GM12892 (cell line): ENCODE data around the gene CACNA2D1.

ENCODE experiments used
- POLR2A ChIP-seq: IDR thresholded peaks from 2 replicates; pipeline ENCODE4 v1.6.1; 2011; ENCODE audit warnings: low read depth, low read length, control low read depth
- POLR2AphosphoS5 ChIP-seq: IDR thresholded peaks from 2 replicates; pipeline ENCODE4 v1.6.1; 2011; ENCODE audit warnings: low read depth, low read length, control low read depth
- TAF1 ChIP-seq: IDR thresholded peaks from 2 replicates; pipeline ENCODE4 v1.6.1; 2011; ENCODE audit warnings: low read depth, mild to moderate bottlenecking, control low read depth, low read length, borderline replicate concordance

- TF ChIP-seq TAF1 (no peak), POLR2A (no peak), POLR2AphosphoS5 (no peak)
These were observed 178.7 kb downstream of the CACNA2D1 start for GRCh38 chr7:82264783-82265305.
